ENCODE results near the gene DAPK2.

DAPK2 gene

GRCh38 chr15:63948971-63949370 is 97.3 kb downstream of the DAPK2 start:
- Histone ChIP-seq H4K20me1 (ENCODE audit: insufficient read depth) (no peaks in the 10 kb centered on the region), H3K4me2 (no peak overlapping the region), H3K79me2 (ENCODE audit: insufficient read depth, low read depth) (no peaks in the 10 kb centered on the region), H3K27me3 (ENCODE audit: insufficient read depth, low read depth) (no peaks in the 10 kb centered on the region), H3K4me1 (ENCODE audit: low read depth, poor library complexity, severe bottlenecking) (no peaks in the 10 kb centered on the region), H2AFZ (ENCODE audit: low read depth) (no peak overlapping the region), H3K4me3 (IDR thresholded peaks at IDR 0.05; ENCODE audit: insufficient read depth, low read depth, low read length) (no peak overlapping the region), H3K27ac (no peak overlapping the region), H3K9ac (no peak overlapping the region), H3K36me3 (ENCODE audit: insufficient read depth) (no peaks in the 10 kb centered on the region)
- TF ChIP-seq CTCF (conservative IDR thresholded peaks at IDR 0.05; ENCODE audit: low read depth, low read length): no peak

GRCh38 chr15:63948436-63948835 is 97.8 kb downstream of the DAPK2 start:
- no peak overlapping the region for H2AFZ ChIP-seq (ENCODE audit: low read depth)
- TF ChIP-seq CTCF (conservative IDR thresholded peaks at IDR 0.05; ENCODE audit: low read depth, low read length): no peak
- H3K27ac ChIP-seq: no peak overlapping the region
- no peaks in the 10 kb centered on the region for H3K27me3 ChIP-seq (ENCODE audit: insufficient read depth, low read depth)
- H3K4me3 ChIP-seq (IDR thresholded peaks at IDR 0.05; ENCODE audit: insufficient read depth, low read depth, low read length): no peak overlapping the region
- no peak overlapping the region for H3K4me2 ChIP-seq
- H4K20me1 ChIP-seq (ENCODE audit: insufficient read depth): no peaks in the 10 kb centered on the region
- H3K79me2 ChIP-seq (ENCODE audit: insufficient read depth, low read depth): no peaks in the 10 kb centered on the region
- no peak overlapping the region for H3K9ac ChIP-seq
- no peaks in the 10 kb centered on the region for H3K4me1 ChIP-seq (ENCODE audit: low read depth, poor library complexity, severe bottlenecking)
- H3K36me3 ChIP-seq (ENCODE audit: insufficient read depth): no peaks in the 10 kb centered on the region

- Histone ChIP-seq H3K4me2 (no peak overlapping the region), H3K27me3 (ENCODE audit: insufficient read depth, low read depth) (no peaks in the 10 kb centered on the region)
- TF ChIP-seq CTCF (conservative IDR thresholded peaks at IDR 0.05; ENCODE audit: low read depth, low read length): no peak
Measured at GRCh38 chr15:63947228-63947627, 99.1 kb downstream of the DAPK2 start.

GRCh38 chr15:63946524-63947065 is 99.7 kb downstream of the DAPK2 start:
- TF ChIP-seq CTCF (conservative IDR thresholded peaks at IDR 0.05; ENCODE audit: low read depth, low read length): no peak
- no peaks in the 10 kb centered on the region for H3K4me1 ChIP-seq (ENCODE audit: low read depth, poor library complexity, severe bottlenecking)
- H3K4me3 ChIP-seq (IDR thresholded peaks at IDR 0.05; ENCODE audit: insufficient read depth, low read depth, low read length): no peak overlapping the region
- no peak overlapping the region for H3K4me2 ChIP-seq
- no peaks in the 10 kb centered on the region for H3K79me2 ChIP-seq (ENCODE audit: insufficient read depth, low read depth)
- H3K9ac ChIP-seq: no peak overlapping the region
- H3K27ac ChIP-seq: no peak overlapping the region
- H3K27me3 ChIP-seq (ENCODE audit: insufficient read depth, low read depth): no peaks in the 10 kb centered on the region
- no peak overlapping the region for H2AFZ ChIP-seq (ENCODE audit: low read depth)
- H4K20me1 ChIP-seq (ENCODE audit: insufficient read depth): no peaks in the 10 kb centered on the region
- no peaks in the 10 kb centered on the region for H3K36me3 ChIP-seq (ENCODE audit: insufficient read depth)

More at GRCh38 chr15:63947228-63947627, 99.1 kb downstream of the DAPK2 start:
- Histone ChIP-seq H3K9ac (no peak overlapping the region), H3K36me3 (ENCODE audit: insufficient read depth) (no peaks in the 10 kb centered on the region), H3K79me2 (ENCODE audit: insufficient read depth, low read depth) (no peaks in the 10 kb centered on the region), H2AFZ (ENCODE audit: low read depth) (no peak overlapping the region), H4K20me1 (ENCODE audit: insufficient read depth) (no peaks in the 10 kb centered on the region), H3K4me3 (IDR thresholded peaks at IDR 0.05; ENCODE audit: insufficient read depth, low read depth, low read length) (no peak overlapping the region), H3K4me1 (ENCODE audit: low read depth, poor library complexity, severe bottlenecking) (no peaks in the 10 kb centered on the region), H3K27ac (no peak overlapping the region)

Data from KMS-11 (cell line).